GM23248 (cell line): ENCODE results near the gene ZNF469.
"Not testable (repeated sequence)": the region's sequence is repeated elsewhere in the genome, so short reads cannot be mapped to it uniquely, and the experiment has no call there.

ENCODE experiments used
- EZH2 ChIP-seq: fragments of 200-600 bp; sonication (generic); IDR thresholded peaks from 2 replicates; pipeline ENCODE4 v1.6.1; 2018; ENCODE audit warnings: antibody characterized with exemption, mild to moderate bottlenecking; ENCODE audit not compliant: insufficient read depth, poor library complexity, severe bottlenecking
- EZH2phosphoT487 ChIP-seq: fragments of 200-600 bp; sonication (generic); IDR thresholded peaks from 2 replicates; pipeline ENCODE4 v1.6.1; 2018; ENCODE audit warnings: antibody characterized with exemption, moderate library complexity, mild to moderate bottlenecking, low read depth; ENCODE audit not compliant: insufficient read depth

GRCh38 chr16:88410297-88410968, 27.7 kb downstream of the ZNF469 start:
- TF ChIP-seq EZH2phosphoT487, EZH2: not testable (repeated sequence)
